DMS 273 treated with DMSO at 0.1 percent for 48 hours (cell line): ENCODE data around the gene MCMBP.

Experiments
- DNase-seq: peaks from one replicate; lab custom pipeline; 2025; lab: John Stamatoyannopoulos, UW

MCMBP gene

GRCh38 chr10:119782981-119783664 lies 89.5 kb downstream of the MCMBP start:
- DNase-seq, result no peak

DNA sequence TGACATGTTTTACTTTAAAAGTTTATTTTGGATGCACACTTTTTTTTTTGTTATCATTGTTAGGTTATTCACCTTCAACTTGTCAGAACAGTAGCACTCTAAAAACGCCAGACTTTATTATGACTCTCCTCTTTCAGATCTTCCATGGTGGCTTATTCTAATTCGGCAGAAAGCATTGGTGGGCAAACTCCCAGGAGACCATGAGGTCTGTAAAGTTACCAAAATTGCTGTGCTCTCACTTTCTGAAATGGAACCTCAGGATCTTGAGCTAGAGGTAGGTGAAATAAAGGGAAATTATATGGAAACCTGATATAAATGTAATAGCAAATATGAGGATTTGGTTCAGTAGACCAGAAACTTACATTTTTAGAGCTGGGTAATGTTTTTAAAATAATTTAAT lies 91.1 kb downstream of the MCMBP start:
- no peak for DNase-seq

DNA sequence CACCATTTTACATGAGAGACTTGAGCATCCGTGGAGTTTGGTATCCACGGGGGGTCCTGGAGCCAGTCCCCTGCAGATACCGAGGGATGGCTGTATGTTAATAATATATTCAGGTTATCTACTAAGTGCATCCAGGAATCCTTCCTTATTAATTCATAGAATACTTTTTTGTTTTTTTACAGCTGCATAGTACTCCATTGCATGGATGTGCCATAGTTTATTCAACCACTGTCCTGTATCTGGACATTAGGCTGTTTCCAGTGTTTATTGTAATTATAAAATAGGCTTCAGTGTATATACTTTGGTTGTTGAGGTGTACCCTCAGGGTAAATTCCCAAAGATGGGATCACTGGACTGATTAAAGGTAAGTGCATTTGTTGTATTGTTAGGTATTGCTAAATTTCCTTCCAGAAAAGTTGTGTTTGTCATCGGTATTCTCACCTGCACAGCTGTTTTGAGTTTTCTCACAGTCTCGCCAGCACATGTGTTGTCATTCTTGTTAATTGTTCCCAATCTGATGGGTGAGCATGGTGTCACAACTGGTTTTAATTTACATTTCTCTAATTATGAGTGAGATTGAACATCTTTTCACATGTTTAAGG lies 91.7 kb downstream of the MCMBP start:
- DNase-seq, result no peak
